HG02588 (cell line): ENCODE measurements around the gene B3GALT5.

Experiments used
- ATAC-seq: cut with Tn5 transposase; IDR thresholded peaks from one replicate; pipeline ENCODE4 v1.9.1; 2021; ENCODE audit warnings: mild to moderate bottlenecking, moderate library complexity; ENCODE audit not compliant: unreplicated experiment

B3GALT5 gene

DNA sequence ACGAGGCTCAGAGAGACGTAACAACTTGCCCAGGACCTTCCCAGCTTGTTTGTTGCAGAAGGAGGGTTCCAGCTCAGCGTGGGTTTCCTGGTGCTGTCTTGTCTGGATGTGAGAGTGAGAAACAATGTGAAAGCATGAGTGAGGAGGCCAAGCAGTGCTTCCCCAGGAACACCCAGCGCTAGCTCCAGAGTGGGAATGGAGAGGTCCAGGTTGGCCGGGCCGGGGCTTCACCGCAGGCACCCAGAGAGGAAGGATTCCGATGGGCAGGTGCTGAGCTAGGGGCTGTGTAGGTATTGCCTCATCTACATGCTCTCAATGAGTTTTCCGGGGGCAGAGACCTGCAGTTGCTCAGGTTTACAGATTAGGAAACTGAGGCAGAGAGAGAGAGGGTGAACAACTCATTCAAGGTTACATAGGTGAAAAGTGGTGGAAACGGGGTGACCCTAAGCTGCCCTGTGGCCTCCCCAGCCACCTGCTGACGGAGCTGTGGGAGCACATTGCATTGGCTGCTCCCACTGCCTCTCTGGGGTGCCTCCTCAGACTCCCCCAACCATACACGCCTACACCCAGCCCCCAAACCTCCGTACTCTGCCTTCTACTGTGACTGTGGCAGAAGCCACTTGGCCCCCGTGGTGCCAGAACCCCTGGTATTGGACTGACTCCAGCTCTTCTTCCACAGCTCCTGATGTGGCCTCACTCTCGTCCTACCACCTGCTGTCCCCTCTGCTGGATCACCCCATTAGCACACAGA lies 51.2 kb downstream of the B3GALT5 start:
- ATAC-seq: no peak

- ATAC-seq: no peak
These were observed 51.8 kb downstream of the B3GALT5 start for GRCh38 chr21:39664586-39664985.

DNA sequence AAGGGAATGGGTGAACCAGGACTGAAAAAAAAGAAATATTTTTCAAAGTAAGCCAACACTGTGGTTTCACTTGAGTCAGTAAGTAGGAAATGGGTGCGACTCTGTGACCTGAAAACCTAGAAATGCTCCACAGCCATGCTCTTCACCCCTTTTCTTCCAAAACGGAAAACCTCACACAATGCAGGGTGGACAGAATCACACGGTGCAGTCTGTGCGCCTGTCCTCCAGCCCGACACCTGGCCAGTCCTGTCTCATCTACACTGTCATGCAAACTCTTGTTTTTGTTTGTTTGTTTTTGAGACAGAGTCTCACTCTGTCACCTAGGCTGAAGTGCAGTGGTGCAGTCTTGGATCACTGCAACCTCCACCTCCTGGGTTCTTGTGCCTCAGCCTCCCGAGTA lies 53.3 kb downstream of the B3GALT5 start:
- no peak for ATAC-seq

GRCh38 chr21:39666681-39667315 lies 54.1 kb downstream of the B3GALT5 start:
- ATAC-seq: no peak

GRCh38 chr21:39667353-39667891 lies 54.7 kb downstream of the B3GALT5 start:
- no peak for ATAC-seq

DNA sequence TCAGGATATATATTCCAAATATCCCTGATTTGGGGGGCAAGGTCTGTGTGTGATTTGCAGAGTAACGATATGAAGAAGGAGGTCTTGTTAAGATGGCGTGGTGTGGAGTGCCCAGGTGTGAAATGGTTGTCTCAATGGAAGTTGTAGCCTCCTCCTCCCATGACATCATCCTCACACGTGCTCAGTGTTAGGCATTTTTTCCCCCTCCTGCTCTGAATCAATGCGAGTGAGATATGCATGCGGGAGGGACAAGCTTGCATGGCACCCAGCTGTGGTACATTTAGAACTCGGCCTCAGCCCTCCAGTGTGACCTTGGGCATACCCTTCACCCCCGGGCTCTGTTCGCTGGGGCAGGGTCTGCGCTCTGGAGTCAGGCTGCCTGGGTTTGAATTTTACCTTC lies 55.6 kb downstream of the B3GALT5 start:
- no peak for ATAC-seq

DNA sequence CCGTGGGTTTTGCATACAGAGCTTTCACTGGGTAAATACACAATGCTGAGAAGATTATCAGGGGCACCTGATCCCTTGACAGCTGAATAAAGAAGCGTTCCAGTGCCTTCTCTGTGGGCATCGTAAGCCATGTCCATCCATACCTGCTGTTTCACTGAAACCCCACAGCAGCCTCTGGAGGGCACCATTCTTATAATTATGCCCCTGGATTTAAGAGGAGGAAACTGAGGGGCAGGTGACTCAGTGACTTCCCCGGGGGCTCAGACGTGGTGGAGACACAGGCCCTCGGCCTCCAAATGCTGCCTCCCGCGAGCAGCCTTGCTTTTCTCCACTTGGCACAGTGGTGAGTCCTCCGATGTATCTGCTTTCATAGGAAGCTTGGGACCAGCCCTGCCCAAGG lies 56.7 kb downstream of the B3GALT5 start:
- ATAC-seq: no peak

GRCh38 chr21:39669976-39670661 lies 57.4 kb downstream of the B3GALT5 start:
- no peak for ATAC-seq

DNA sequence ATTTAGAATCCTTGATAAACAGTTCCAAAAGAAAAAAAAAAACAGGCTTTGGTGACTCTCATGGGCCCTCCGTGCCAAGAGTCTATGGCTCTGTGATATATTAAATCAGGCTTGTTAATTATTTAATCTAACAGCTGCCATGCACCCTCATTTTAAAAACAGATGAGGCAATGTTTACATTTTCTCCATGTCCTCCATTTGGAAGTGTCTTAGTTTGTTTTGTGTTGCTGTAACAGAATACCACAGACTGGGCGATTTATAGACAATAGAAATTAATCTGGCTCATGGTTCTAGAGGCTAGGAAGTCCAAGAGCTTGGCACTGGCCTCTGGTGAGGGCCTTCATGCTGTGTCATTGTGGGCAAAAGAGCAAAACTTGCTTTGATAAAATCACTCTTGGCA lies 58.0 kb downstream of the B3GALT5 start:
- ATAC-seq: no peak

DNA sequence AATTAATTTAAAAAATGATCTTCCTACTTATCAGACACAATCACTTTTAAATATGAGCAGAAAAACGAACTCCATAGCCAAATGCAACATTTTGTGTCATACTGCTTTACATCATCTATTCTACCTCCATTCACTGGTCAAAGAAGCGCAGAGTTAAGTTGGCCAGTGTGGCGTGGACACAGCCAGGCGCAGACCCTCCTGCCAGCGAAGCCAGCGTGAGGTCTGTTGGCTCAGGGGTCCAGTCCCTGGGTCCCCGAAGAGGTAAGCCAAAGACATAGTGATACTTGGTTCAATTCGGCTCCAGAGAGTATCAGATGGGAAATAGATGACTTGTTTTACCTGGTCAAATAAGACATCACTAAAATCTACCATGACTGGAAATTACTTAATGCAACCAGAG lies 59.2 kb downstream of the B3GALT5 start:
- ATAC-seq: no peak

GRCh38 chr21:39673163-39673562 lies 60.4 kb downstream of the B3GALT5 start:
- no peak for ATAC-seq

DNA sequence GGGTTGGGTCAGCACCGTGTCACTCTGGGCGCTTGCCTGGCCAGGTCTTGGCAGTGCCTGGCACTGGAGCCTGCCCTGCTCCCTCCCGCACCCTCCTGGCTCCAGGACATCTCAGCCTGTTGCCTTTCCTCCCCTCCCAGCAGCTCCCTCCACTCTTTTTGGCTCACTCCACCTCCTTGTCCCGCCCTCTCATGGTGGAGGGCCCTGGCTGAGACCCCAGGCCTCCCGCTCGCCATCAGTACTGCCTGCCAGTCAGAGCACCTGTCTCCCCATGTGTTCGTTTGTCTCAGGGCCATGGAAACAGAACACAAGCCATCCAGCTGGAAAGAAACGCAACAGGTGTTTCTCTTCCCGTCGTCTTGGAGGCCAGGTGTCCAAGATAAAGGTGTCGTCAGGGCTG lies 61.0 kb downstream of the B3GALT5 start:
- no peak for ATAC-seq

DNA sequence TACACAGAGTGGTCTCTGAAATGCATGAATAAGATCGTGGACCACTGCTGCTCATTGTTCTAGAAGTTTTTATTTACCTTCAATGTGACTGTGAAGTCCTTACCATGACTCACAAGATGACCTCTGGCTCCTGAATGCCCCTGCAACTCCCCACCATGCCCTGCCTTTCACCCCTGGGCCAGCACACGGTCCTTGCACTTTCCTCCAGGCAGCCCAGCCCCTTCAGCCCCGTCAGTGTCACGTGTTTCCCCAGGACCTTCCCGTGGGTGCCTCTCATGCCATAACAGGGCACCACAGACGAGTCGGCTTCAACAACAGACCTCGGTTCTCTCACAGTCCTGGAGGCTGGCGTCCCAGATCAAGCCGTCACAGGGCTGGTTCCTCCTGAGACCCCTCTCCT lies 62.1 kb downstream of the B3GALT5 start:
- ATAC-seq: no peak

DNA sequence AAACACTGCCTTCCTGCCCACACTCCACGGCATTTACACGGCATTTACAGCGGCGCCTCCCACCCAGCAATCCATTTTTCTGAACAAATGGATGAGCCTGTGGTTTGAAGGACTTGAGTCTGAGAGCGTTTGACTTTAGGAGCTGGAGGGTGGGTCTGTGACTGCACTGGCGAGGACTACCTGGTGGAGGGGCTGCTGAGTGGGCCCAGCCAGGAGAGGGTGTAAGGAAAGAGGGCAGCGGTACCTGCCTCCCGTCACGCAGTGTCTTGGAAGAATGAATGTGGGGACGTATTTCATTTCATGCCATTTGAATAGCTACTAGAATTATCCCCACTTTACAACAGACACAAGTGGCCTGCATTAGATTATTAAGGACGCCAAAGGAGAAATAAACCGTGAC lies 62.9 kb downstream of the B3GALT5 start:
- ATAC-seq: no peak

DNA sequence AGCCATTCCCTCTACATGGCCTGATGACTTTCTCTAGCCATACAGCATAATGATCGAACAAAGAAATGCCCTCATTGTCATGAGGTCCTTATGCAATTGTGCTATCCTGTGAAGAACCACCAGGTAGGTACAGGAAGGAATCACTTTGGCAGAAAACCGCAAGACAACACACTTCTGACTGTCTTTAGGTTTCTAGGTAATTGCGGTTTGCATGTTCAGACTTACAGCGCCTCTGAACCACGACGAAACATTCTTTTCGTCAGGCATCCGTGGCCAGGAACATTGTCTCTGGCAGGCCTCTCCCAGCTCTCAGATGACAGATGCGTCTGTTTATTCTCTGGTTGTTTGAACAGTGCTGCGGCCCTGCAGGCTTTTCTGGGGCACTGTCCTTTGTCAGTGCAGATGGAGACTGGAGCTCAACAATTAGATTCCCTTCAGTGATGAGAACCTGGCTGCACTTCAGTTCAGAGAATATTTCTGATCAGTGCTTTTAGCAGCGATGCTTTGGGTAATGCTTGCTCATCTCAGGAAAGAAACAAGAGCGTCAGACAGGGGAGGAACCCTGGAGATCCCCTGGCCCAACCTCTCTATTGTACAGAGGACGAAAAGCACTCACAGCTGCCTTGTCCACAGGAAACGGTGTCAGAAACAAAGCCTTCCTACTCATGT lies 63.4 kb downstream of the B3GALT5 start:
- ATAC-seq: peak; percentile 57

GRCh38 chr21:39680216-39680615 lies 67.5 kb downstream of the B3GALT5 start:
- no peak for ATAC-seq

- ATAC-seq: no peak
These were observed 68.5 kb downstream of the B3GALT5 start for GRCh38 chr21:39681257-39681656.

GRCh38 chr21:39681845-39682244 lies 69.1 kb downstream of the B3GALT5 start:
- ATAC-seq: no peak

GRCh38 chr21:39685236-39685635 lies 72.5 kb downstream of the B3GALT5 start:
- no peak for ATAC-seq

GRCh38 chr21:39685991-39686390 lies 73.3 kb downstream of the B3GALT5 start:
- no peak for ATAC-seq
